ENCODE measurements around the gene DNAH11. TPM values are rescaled to one million over a fixed set of nuclear protein-coding genes. Genes with fewer than 3 reads are reported as not detected.

The DNAH11 gene
- total RNA-seq, 4 donors from 2014 or later = 0.10 to 0.62 (median 0.23) TPM

- ATAC-seq = no peak
- in situ Hi-C loops (cut with MboI; ENCODE audit: low sequenced_read_pairs in 4 of 4) (no loop called here), intact Hi-C loops (cut with DNase I; ENCODE audit: low total_unique reads) (no loop called here)
- no peaks in the 10 kb centered on the region for H3K36me3 ChIP-seq
- no peaks in the 10 kb centered on the region for H3K9me3 ChIP-seq
- DNase-seq = no peak
- H3K4me3 ChIP-seq = no peak overlapping the region
- no peaks in the 10 kb centered on the region for H3K27me3 ChIP-seq
- no peak overlapping the region for H3K27ac ChIP-seq
- TF ChIP-seq POLR2A (IDR thresholded peaks at IDR 0.05) (no peak), CTCF (IDR thresholded peaks at IDR 0.05 in 4 of 5, conservative IDR thresholded peaks at IDR 0.05 in 1 of 5) (no peak)
- no peaks in the 10 kb centered on the region for H3K4me1 ChIP-seq
Observed at GRCh38 chr7:21733837-21734236, 191.0 kb downstream of the DNAH11 start.

GRCh38 chr7:21743493-21743892 lies 200.7 kb downstream of the DNAH11 start:
- intact Hi-C loops (cut with DNase I; ENCODE audit: low total_unique reads) = no loop called here
- no peaks in the 10 kb centered on the region for H3K36me3 ChIP-seq
- in situ Hi-C loops (cut with MboI; ENCODE audit: low sequenced_read_pairs in 4 of 4) = no loop called here
- ATAC-seq (no peak), DNase-seq (no peak)
- no peak overlapping the region for H3K4me3 ChIP-seq
- H3K4me1 ChIP-seq = no peaks in the 10 kb centered on the region
- no peaks in the 10 kb centered on the region for H3K27me3 ChIP-seq
- no peak overlapping the region for H3K27ac ChIP-seq
- TF ChIP-seq CTCF (IDR thresholded peaks at IDR 0.05 in 4 of 5, conservative IDR thresholded peaks at IDR 0.05 in 1 of 5) = no peak
- TF ChIP-seq POLR2A (IDR thresholded peaks at IDR 0.05) = no peak
- H3K9me3 ChIP-seq = no peaks in the 10 kb centered on the region

- no peak for TF ChIP-seq CTCF (IDR thresholded peaks at IDR 0.05 in 4 of 5, conservative IDR thresholded peaks at IDR 0.05 in 1 of 5)
- no peak for TF ChIP-seq POLR2A (IDR thresholded peaks at IDR 0.05)
- Histone ChIP-seq H3K27me3 (no peaks in the 10 kb centered on the region), H3K4me3 (no peak overlapping the region), H3K9me3 (no peaks in the 10 kb centered on the region), H3K27ac (no peak overlapping the region), H3K36me3 (no peaks in the 10 kb centered on the region), H3K4me1 (no peaks in the 10 kb centered on the region)
- ATAC-seq = no peak
- no peak for DNase-seq
- in situ Hi-C loops (cut with MboI; ENCODE audit: low sequenced_read_pairs in 4 of 4) (no loop called here), intact Hi-C loops (cut with DNase I; ENCODE audit: low total_unique reads) (no loop called here)
Observed at GRCh38 chr7:21746949-21747348, 204.1 kb downstream of the DNAH11 start.

GRCh38 chr7:21747806-21748205 lies 205.0 kb downstream of the DNAH11 start:
- no peak for DNase-seq

More at GRCh38 chr7:21747806-21748205, 205.0 kb downstream of the DNAH11 start:
- in situ Hi-C loops (cut with MboI; ENCODE audit: low sequenced_read_pairs in 4 of 4) (no loop called here), intact Hi-C loops (cut with DNase I; ENCODE audit: low total_unique reads) (no loop called here)
- TF ChIP-seq POLR2A (IDR thresholded peaks at IDR 0.05) (no peak), CTCF (IDR thresholded peaks at IDR 0.05 in 4 of 5, conservative IDR thresholded peaks at IDR 0.05 in 1 of 5) (no peak)
- no peaks in the 10 kb centered on the region for H3K9me3 ChIP-seq
- no peak overlapping the region for H3K27ac ChIP-seq
- no peaks in the 10 kb centered on the region for H3K36me3 ChIP-seq
- H3K4me3 ChIP-seq = no peak overlapping the region
- no peaks in the 10 kb centered on the region for H3K4me1 ChIP-seq
- ATAC-seq = no peak
- H3K27me3 ChIP-seq = no peaks in the 10 kb centered on the region
